Measurements from ENCODE around the gene TRPM3. TPM values are rescaled to one million over a fixed set of nuclear protein-coding genes. Genes with fewer than 3 reads are reported as not detected.

Gene TRPM3
- total RNA-seq, 1 donor from 2014 or later: not detected

DNA sequence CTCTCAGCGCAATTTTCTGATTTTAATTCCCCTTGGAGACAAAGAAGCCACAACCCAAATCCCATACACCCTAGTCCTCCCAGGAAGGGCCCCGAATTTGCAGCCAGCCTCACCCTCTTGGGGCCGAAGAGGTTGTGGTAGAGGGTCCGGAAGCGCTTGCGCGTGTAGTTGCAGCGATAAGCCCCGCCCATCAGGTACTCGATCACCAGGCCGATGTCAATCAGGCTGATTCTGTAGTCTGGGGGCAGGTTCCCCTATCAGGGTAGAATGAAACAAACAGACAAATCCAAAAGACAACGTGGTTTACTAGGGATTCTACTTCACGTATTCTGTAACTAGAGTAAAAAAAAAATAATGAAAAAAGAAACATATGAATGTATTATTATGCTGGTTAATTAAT, 496.3 kb downstream of the TRPM3 start:
- H3K27ac Mint-ChIP-seq: no peak overlapping the region
- H3K4me1 Mint-ChIP-seq: no peaks in the 10 kb centered on the region
- ChIA-PET CTCF (no interaction called here), POLR2A (no interaction called here)
- peaks cover 16% of the 10 kb centered on the region for H3K27me3 Mint-ChIP-seq
- TF ChIP-seq, protein P1, sequence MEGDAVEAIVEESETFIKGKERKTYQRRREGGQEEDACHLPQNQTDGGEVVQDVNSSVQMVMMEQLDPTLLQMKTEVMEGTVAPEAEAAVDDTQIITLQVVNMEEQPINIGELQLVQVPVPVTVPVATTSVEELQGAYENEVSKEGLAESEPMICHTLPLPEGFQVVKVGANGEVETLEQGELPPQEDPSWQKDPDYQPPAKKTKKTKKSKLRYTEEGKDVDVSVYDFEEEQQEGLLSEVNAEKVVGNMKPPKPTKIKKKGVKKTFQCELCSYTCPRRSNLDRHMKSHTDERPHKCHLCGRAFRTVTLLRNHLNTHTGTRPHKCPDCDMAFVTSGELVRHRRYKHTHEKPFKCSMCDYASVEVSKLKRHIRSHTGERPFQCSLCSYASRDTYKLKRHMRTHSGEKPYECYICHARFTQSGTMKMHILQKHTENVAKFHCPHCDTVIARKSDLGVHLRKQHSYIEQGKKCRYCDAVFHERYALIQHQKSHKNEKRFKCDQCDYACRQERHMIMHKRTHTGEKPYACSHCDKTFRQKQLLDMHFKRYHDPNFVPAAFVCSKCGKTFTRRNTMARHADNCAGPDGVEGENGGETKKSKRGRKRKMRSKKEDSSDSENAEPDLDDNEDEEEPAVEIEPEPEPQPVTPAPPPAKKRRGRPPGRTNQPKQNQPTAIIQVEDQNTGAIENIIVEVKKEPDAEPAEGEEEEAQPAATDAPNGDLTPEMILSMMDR (IDR thresholded peaks at IDR 0.05): no peak
- ATAC-seq (ENCODE audit: low read depth) (no peak), DNase-seq (no peak)
- H3K4me3 Mint-ChIP-seq: no peak overlapping the region
- H3K36me3 Mint-ChIP-seq (ENCODE audit: low read depth): no peaks in the 10 kb centered on the region
- intact Hi-C loops (cut with micrococcal nuclease): no loop called here
- H3K9me3 Mint-ChIP-seq: no peaks in the 10 kb centered on the region

DNA sequence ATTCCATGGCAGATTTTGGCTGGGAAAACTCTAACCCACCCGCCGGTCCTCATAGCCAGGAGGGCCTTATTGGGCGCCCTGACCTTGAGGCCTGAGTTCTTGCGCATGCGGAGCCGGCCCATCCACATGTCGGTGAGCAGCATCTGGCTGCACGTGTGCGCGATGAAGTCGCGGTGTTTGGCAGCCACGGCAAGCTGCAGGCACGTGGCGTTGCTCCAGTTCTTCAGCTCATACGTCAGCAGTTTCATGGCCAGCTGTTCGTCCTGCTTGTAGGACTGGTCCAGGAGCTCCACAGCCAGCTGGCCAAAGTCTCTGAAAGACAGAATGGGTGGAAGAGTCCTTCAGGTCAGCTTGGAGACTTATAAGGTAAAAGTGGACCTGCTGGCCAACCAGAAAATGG, 502.6 kb downstream of the TRPM3 start:
- Mint-ChIP-seq H3K4me1 (no peaks in the 10 kb centered on the region), H3K27me3 (peaks cover 10% of the 10 kb centered on the region), H3K9me3 (no peaks in the 10 kb centered on the region), H3K36me3 (ENCODE audit: low read depth) (no peaks in the 10 kb centered on the region), H3K4me3 (no peak overlapping the region), H3K27ac (no peak overlapping the region)
- no peak for ATAC-seq (ENCODE audit: low read depth)
- TF ChIP-seq, protein P1 (IDR thresholded peaks at IDR 0.05): no peak
- intact Hi-C loops (cut with micrococcal nuclease): no loop called here
- POLR2A ChIA-PET: no interaction called here
- CTCF ChIA-PET: no interaction called here
- DNase-seq: no peak

DNA sequence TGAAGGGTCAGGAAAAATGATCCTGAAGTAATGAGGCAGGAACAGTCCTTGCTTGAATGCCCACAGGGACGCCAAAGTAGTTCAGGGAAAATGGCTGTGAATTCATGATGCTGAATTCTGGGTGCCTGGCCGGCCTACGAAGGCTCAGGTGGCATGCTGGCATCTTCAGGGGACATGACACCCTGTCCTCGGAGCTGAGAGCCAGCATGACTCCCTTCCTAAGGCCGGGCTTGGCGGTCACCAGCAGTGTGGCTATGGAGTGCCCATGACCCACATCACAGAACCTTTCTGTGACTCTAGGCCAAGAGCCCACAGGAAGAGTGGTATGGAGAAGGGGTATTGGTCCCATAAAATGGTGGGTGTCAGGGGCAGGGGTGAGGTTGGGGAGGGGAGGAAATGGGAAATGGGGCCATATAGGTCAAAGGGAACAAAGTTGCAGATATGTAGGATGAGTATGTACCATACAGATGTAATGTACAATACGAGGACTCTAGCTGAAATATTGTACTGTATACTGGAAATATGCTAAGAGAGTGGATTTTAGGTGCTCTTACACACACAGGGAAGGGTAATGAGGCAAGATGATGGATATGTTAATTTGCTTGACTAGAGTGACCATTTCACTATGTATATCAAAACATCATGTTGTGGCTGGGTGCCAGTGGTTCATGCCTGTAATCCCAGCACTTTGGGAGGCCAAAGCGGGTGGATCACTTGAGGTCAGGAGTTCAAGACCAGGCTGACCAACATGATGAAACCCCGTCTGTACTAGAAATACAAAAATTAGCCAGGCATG, 504.2 kb downstream of the TRPM3 start:
- CTCF ChIA-PET: no interaction called here

DNA sequence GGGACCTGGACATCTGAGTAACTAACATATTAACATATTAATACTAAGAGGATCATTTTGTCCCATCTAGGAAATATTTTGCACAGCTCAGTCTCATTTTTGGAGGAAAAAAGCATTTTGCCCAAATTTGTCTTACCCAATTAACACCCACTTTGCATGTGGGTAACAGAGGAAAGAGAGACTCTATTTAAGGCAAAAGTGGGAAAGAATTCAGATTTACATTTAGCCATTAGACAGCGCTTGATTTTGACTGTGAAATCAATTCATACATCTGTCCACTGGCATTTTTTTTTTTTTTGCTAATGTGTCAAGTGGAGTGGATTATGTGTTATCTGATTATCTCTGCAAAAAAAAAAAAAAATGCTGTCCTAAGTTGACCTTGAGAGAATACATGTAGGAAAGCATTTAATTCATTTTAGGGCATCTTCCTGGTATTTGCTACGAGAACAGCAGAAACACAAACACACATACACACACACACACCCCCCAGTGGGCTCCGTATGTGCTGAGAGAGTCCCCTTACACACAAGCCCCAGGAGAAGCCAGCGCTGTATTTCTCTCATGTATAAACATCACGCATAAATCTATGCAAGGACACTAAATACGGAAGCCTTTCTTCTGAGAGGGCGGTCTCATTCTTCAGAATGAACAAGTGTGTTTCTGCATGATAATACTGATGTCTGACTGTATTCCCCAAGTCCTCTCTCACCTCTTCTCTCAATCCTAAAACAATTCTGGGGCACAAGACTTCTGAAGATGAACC, 505.0 kb downstream of the TRPM3 start:
- Mint-ChIP-seq H3K4me3 (no peak overlapping the region), H3K27ac (no peak overlapping the region)
- no peak for ATAC-seq (ENCODE audit: low read depth)

More for the DNA sequence above, 504.2 kb downstream of the TRPM3 start:
- POLR2A ChIA-PET: no interaction called here
- ATAC-seq (ENCODE audit: low read depth): no peak
- no peaks in the 10 kb centered on the region for H3K9me3 Mint-ChIP-seq
- H3K36me3 Mint-ChIP-seq (ENCODE audit: low read depth): no peaks in the 10 kb centered on the region
- intact Hi-C loops (cut with micrococcal nuclease): no loop called here
- no peaks in the 10 kb centered on the region for H3K4me1 Mint-ChIP-seq
- H3K4me3 Mint-ChIP-seq: no peak overlapping the region
- TF ChIP-seq, protein P1 (IDR thresholded peaks at IDR 0.05): no peak
- no peak overlapping the region for H3K27ac Mint-ChIP-seq
- H3K27me3 Mint-ChIP-seq: peaks cover 5% of the 10 kb centered on the region
- DNase-seq: no peak

More for the DNA sequence above, 505.0 kb downstream of the TRPM3 start:
- intact Hi-C loops (cut with micrococcal nuclease): no loop called here
- CTCF ChIA-PET: interaction anchor here (2.7 kb wide), 1 partner anchor 14 kb away, joined by 12 read pairs; no protein-coding TSS in a partner anchor
- Mint-ChIP-seq H3K9me3 (no peaks in the 10 kb centered on the region), H3K27me3 (peaks cover 5% of the 10 kb centered on the region), H3K36me3 (ENCODE audit: low read depth) (no peaks in the 10 kb centered on the region), H3K4me1 (no peaks in the 10 kb centered on the region)
- TF ChIP-seq, protein P1 (IDR thresholded peaks at IDR 0.05): no peak
- POLR2A ChIA-PET: no interaction called here
- no peak for DNase-seq

Measured in activated B cell treated with CpG ODN at 0.5 μM for 24 hours (primary cell).